Astrocyte (in vitro differentiated cells and primary cell): ENCODE data around the gene MIB1. TPM values are rescaled to one million over a fixed set of nuclear protein-coding genes. Genes with fewer than 3 reads are reported as not detected.

Source experiments
- DNase-seq: peaks from one replicate; pipeline ENCODE4 v3.0.0-alpha.2; 2010; ENCODE audit warnings: low read depth
- FAIRE-seq: peaks from 2 replicates; lab custom pipeline; 2011; peaks lifted over from hg19 to GRCh38; lab: Jason Lieb, UNC
- H2AFZ ChIP-seq: 2 replicates; pipeline ENCODE4 v1.6.0; 2012; ENCODE audit warnings: low read depth, low read length, inconsistent platforms
- H3K27ac ChIP-seq: 2 replicates; pipeline ENCODE4 v1.5.1; 2011; ENCODE audit warnings: low read depth, low read length, inconsistent platforms
- H3K27me3 ChIP-seq: 2 replicates; pipeline ENCODE4 v1.6.0; 2011; ENCODE audit warnings: low read length, inconsistent platforms; ENCODE audit not compliant: insufficient read depth
- H3K36me3 ChIP-seq: 2 replicates; pipeline ENCODE4 v1.5.1; 2011; ENCODE audit warnings: low read length, inconsistent platforms; ENCODE audit not compliant: insufficient read depth
- H3K4me1 ChIP-seq: 2 replicates; pipeline ENCODE4 v1.5.1; 2011; ENCODE audit warnings: low read length, inconsistent platforms; ENCODE audit not compliant: insufficient read depth
- H3K4me2 ChIP-seq: 2 replicates; pipeline ENCODE4 v1.6.0; 2012; ENCODE audit warnings: low read length, inconsistent platforms
- H3K4me3 ChIP-seq: 2 replicates; pipeline ENCODE4 v1.5.1; 2011; ENCODE audit warnings: low read depth, mild to moderate bottlenecking, low read length, inconsistent platforms; ENCODE audit not compliant: insufficient read depth
- H3K79me2 ChIP-seq: 2 replicates; pipeline ENCODE4 v1.6.0; 2012; ENCODE audit warnings: mild to moderate bottlenecking, low read length, inconsistent platforms; ENCODE audit not compliant: insufficient read depth
- H3K9ac ChIP-seq: 2 replicates; pipeline ENCODE4 v1.6.0; 2012; ENCODE audit warnings: mild to moderate bottlenecking, low read length, inconsistent platforms
- H3K9me3 ChIP-seq: 2 replicates; pipeline ENCODE4 v1.5.1; 2012; ENCODE audit warnings: low read depth, mild to moderate bottlenecking, low read length, inconsistent platforms; ENCODE audit not compliant: insufficient read depth
- H4K20me1 ChIP-seq: 2 replicates; pipeline ENCODE4 v1.6.0; 2012; ENCODE audit warnings: low read length, inconsistent platforms; ENCODE audit not compliant: insufficient read depth
- H3K27ac Mint-ChIP-seq: one replicate; pipeline ENCODE4 v1.8.0; 2021; ENCODE audit warnings: mild to moderate bottlenecking, mixed read lengths; ENCODE audit not compliant: unreplicated experiment
- H3K27me3 Mint-ChIP-seq: one replicate; pipeline ENCODE4 v1.8.0; 2021; ENCODE audit warnings: low read depth, mixed read lengths; ENCODE audit not compliant: unreplicated experiment
- H3K36me3 Mint-ChIP-seq: one replicate; pipeline ENCODE4 v1.8.0; 2021; ENCODE audit warnings: low read depth, mixed read lengths; ENCODE audit not compliant: unreplicated experiment
- H3K4me1 Mint-ChIP-seq: one replicate; pipeline ENCODE4 v1.8.0; 2021; ENCODE audit warnings: low read depth, mixed read lengths; ENCODE audit not compliant: unreplicated experiment
- H3K4me3 Mint-ChIP-seq: one replicate; pipeline ENCODE4 v1.8.0; 2021; ENCODE audit warnings: mild to moderate bottlenecking, moderate library complexity, mixed read lengths; ENCODE audit not compliant: unreplicated experiment
- H3K9me3 Mint-ChIP-seq: one replicate; pipeline ENCODE4 v1.8.0; 2021; ENCODE audit warnings: mild to moderate bottlenecking, mixed read lengths; ENCODE audit not compliant: unreplicated experiment
- EZH2 ChIP-seq: IDR thresholded peaks from 2 replicates; pipeline ENCODE4 v1.6.1; 2012; ENCODE audit warnings: mild to moderate bottlenecking, low read length, inconsistent platforms; ENCODE audit not compliant: insufficient read depth
- total RNA-seq: library from RNA; stranded (reverse); gene quantifications from 2 replicates; pipeline ENCODE4 v1.2.1, GENCODE V29; 2021
- TF ChIP-seq, protein P1 (sequence below): IDR thresholded peaks from 2 replicates; pipeline ENCODE4 v1.5.1; 2011; ENCODE audit warnings: low read depth, mild to moderate bottlenecking, inconsistent platforms, low read length, moderate library complexity; ENCODE audit not compliant: insufficient read depth

The MIB1 gene
- total RNA-seq, 1 donor from 2014 or later, result 56.1 TPM

- Mint-ChIP-seq H3K4me1 (no peaks in the 10 kb centered on the region), H3K4me3 (no peak overlapping the region), H3K36me3 (peaks cover 12% of the 10 kb centered on the region), H3K27me3 (no peaks in the 10 kb centered on the region), H3K27ac (no peak overlapping the region), H3K9me3 (no peaks in the 10 kb centered on the region)
- TF ChIP-seq, protein P1, sequence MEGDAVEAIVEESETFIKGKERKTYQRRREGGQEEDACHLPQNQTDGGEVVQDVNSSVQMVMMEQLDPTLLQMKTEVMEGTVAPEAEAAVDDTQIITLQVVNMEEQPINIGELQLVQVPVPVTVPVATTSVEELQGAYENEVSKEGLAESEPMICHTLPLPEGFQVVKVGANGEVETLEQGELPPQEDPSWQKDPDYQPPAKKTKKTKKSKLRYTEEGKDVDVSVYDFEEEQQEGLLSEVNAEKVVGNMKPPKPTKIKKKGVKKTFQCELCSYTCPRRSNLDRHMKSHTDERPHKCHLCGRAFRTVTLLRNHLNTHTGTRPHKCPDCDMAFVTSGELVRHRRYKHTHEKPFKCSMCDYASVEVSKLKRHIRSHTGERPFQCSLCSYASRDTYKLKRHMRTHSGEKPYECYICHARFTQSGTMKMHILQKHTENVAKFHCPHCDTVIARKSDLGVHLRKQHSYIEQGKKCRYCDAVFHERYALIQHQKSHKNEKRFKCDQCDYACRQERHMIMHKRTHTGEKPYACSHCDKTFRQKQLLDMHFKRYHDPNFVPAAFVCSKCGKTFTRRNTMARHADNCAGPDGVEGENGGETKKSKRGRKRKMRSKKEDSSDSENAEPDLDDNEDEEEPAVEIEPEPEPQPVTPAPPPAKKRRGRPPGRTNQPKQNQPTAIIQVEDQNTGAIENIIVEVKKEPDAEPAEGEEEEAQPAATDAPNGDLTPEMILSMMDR, result no peak
- TF ChIP-seq EZH2, result no peak
- H3K4me1 ChIP-seq, result no peaks in the 10 kb centered on the region
- no peak overlapping the region for H3K27ac ChIP-seq
- no peaks in the 10 kb centered on the region for H3K27me3 ChIP-seq
- H4K20me1 ChIP-seq, result no peaks in the 10 kb centered on the region
- no peak overlapping the region for H3K4me3 ChIP-seq
- peaks cover 17% of the 10 kb centered on the region for H3K36me3 ChIP-seq
- no peaks in the 10 kb centered on the region for H3K9me3 ChIP-seq
- H2AFZ ChIP-seq, result no peak overlapping the region
- no peak overlapping the region for H3K9ac ChIP-seq
- H3K79me2 ChIP-seq, result no peaks in the 10 kb centered on the region
- no peak overlapping the region for H3K4me2 ChIP-seq
- DNase-seq, result no peak
- no peak for FAIRE-seq
These were observed 124.5 kb downstream of the MIB1 start for GRCh38 chr18:21865043-21865442.

DNA sequence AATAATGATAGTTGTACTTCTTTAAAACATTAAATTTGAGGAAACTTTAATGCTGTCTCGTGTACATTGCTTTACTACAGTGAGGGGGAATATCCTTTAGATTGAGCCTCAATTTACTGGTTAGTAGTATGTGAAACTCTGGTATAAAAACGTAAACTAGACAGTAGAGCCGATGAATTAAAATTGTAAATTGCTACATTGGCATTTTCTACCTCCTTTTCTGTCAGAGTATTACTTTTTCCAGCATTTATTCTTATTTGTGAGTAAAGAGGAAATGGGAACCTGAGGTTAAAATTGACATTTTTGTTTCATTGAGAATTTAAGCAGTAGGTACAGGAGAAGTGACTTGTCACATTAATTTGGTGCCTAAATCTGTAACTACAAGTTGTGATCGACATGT, 128.2 kb downstream of the MIB1 start:
- H3K27me3 ChIP-seq, result no peaks in the 10 kb centered on the region
- TF ChIP-seq EZH2, result no peak
- TF ChIP-seq, protein P1, result no peak
- H3K36me3 Mint-ChIP-seq, result peaks cover 4% of the 10 kb centered on the region

DNA sequence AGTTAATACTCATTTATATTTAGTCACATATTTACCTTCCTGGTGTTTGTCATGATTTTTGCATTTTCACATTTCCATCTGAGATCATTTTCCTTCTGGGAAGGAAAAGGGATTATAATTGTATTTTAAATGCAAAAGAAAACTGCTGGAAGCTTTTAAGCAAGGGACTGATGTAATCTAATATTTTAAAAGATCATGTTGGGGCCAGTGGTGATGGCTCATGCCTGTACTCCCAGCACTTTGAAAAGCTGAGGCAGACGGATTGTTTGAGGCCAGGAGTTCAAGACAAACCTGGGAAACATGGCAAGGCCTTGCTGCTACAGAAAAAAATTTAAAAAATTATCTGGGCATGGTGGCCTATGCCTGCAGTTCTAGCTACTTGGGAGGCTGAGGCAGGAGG, 149.0 kb downstream of the MIB1 start:
- Histone ChIP-seq H3K4me3 (no peak overlapping the region), H3K4me1 (no peaks in the 10 kb centered on the region), H4K20me1 (no peaks in the 10 kb centered on the region), H3K27me3 (no peaks in the 10 kb centered on the region), H3K9me3 (no peaks in the 10 kb centered on the region), H3K9ac (no peak overlapping the region), H3K36me3 (no peaks in the 10 kb centered on the region), H3K79me2 (no peaks in the 10 kb centered on the region), H3K27ac (no peak overlapping the region), H3K4me2 (no peak overlapping the region), H2AFZ (no peak overlapping the region)
- peaks cover 12% of the 10 kb centered on the region for H3K9me3 Mint-ChIP-seq
- no peak overlapping the region for H3K4me3 Mint-ChIP-seq
- no peaks in the 10 kb centered on the region for H3K4me1 Mint-ChIP-seq
- no peak for TF ChIP-seq EZH2
- TF ChIP-seq, protein P1, result no peak
- H3K27me3 Mint-ChIP-seq, result no peaks in the 10 kb centered on the region
- H3K36me3 Mint-ChIP-seq, result no peaks in the 10 kb centered on the region
- no peak for DNase-seq
- FAIRE-seq, result no peak
- no peak overlapping the region for H3K27ac Mint-ChIP-seq

More for the DNA sequence above, 128.2 kb downstream of the MIB1 start:
- H3K9ac ChIP-seq, result no peak overlapping the region
- no peak overlapping the region for H3K4me2 ChIP-seq
- Mint-ChIP-seq H3K27me3 (no peaks in the 10 kb centered on the region), H3K27ac (no peak overlapping the region), H3K4me3 (no peak overlapping the region), H3K9me3 (no peaks in the 10 kb centered on the region), H3K4me1 (no peaks in the 10 kb centered on the region)
- no peaks in the 10 kb centered on the region for H3K79me2 ChIP-seq
- DNase-seq, result no peak
- no peaks in the 10 kb centered on the region for H3K9me3 ChIP-seq
- no peak overlapping the region for H2AFZ ChIP-seq
- H4K20me1 ChIP-seq, result no peaks in the 10 kb centered on the region
- no peaks in the 10 kb centered on the region for H3K4me1 ChIP-seq
- no peak overlapping the region for H3K4me3 ChIP-seq
- H3K36me3 ChIP-seq, result peaks cover 5% of the 10 kb centered on the region
- H3K27ac ChIP-seq, result no peak overlapping the region
- no peak for FAIRE-seq
